GM04503 (cell line): ENCODE measurements around the gene TLR4.

Experiments used
- DNase-seq: peaks from one replicate; pipeline ENCODE4 v3.0.0-alpha.2; 2012; ENCODE audit warnings: low read depth

TLR4 gene

GRCh38 chr9:117745598-117745997 is 41.4 kb downstream of the TLR4 start:
- no peak for DNase-seq

- DNase-seq: no peak
Observed at GRCh38 chr9:117746263-117746662, 42.1 kb downstream of the TLR4 start.

- DNase-seq: no peak
Observed at GRCh38 chr9:117747386-117747970, 43.3 kb downstream of the TLR4 start.

- no peak for DNase-seq
Observed at GRCh38 chr9:117750401-117750800, 46.2 kb downstream of the TLR4 start.

- DNase-seq: no peak
Observed at GRCh38 chr9:117752894-117753293, 48.7 kb downstream of the TLR4 start.

- DNase-seq: no peak
Observed at GRCh38 chr9:117757561-117758190, 53.5 kb downstream of the TLR4 start.

GRCh38 chr9:117763314-117763713 is 59.1 kb downstream of the TLR4 start:
- DNase-seq: peak; percentile 36

GRCh38 chr9:117768750-117769395 is 64.7 kb downstream of the TLR4 start:
- DNase-seq: no peak

- no peak for DNase-seq
Observed at GRCh38 chr9:117771136-117771535, 66.9 kb downstream of the TLR4 start.

- DNase-seq: peak; percentile 80
Observed at GRCh38 chr9:117772960-117773359, 68.8 kb downstream of the TLR4 start.
